ENCODE results near the gene ARHGAP22.

ARHGAP22 gene

DNA sequence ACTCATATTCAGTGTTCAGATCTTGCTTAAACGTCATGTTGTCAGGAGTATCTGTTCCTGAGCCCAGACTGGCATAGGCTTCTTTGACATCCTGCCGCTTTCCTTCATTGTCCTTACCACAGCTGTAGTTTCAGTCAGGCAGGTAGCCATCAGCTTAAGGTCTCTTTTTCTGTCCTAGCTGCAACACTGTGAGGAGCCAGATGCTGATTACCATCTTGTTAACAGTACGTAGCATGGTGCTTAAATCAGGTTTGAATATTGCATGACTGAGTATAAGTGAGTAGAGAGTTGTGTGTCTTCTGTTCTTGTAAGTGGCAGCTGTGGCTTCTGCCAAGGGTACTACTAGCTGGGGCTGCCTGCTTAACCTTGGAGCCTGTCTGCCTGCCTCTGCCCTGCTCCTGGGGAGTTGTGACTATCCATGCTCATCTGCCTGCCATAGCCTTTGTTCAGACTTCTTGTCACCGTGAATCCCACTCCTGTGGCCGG, 205.8 kb downstream of the ARHGAP22 start:
- no peak for TF ChIP-seq GATA3 (IDR thresholded peaks at IDR 0.05; ENCODE audit: low read depth, low read length)
- TF ChIP-seq GATA2 (IDR thresholded peaks at IDR 0.05; ENCODE audit: low read depth, low read length) = peak; percentile 48; the same call in 1 of the 2 replicates

DNA sequence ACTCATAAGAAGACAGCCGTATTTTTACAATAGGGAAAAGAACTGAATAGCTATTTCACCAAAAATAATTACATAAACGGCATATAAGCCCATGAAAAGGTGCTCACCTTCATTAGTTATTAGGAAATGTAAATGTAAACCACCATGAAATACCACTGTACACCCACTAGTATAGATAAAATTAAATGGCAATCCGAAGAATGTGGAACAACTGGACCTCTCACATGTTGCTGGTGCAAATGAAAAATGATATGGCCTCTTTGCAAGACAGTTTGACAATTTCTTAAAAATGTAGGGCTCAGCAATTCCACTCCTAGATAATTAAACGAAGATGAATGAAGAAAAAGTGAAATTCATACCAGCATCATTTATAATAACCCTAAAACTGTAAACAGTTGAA, 206.6 kb downstream of the ARHGAP22 start:
- TF ChIP-seq GATA3 (IDR thresholded peaks at IDR 0.05; ENCODE audit: low read depth, low read length) (no peak), GATA2 (IDR thresholded peaks at IDR 0.05; ENCODE audit: low read depth, low read length) (no peak)
